ENCODE measurements around the gene PPARD.

DNA sequence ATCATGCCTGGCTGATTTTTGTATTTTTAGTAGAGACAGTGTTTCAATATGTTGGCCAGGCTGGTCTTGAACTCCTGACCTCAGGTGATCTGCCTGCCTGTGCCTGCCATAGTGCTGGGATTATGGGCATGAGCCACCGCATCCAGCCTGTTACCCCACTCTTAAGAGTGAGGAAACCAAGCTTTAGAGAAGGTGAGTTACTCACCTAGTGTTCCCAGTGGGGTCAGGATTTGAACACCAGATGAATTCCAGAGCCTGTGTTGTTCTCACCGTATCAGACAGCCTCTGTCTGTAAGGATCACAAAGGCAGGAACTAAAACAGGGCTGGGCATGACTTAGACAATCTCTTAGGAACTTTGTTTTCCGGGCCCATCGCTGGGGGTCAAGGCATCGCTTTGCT is 100.3 kb downstream of the PPARD start:
- TF ChIP-seq POLR2A (IDR thresholded peaks at IDR 0.05) (no peak), POLR2AphosphoS5 (IDR thresholded peaks at IDR 0.05) (no peak)
- TF ChIP-seq, protein P1, sequence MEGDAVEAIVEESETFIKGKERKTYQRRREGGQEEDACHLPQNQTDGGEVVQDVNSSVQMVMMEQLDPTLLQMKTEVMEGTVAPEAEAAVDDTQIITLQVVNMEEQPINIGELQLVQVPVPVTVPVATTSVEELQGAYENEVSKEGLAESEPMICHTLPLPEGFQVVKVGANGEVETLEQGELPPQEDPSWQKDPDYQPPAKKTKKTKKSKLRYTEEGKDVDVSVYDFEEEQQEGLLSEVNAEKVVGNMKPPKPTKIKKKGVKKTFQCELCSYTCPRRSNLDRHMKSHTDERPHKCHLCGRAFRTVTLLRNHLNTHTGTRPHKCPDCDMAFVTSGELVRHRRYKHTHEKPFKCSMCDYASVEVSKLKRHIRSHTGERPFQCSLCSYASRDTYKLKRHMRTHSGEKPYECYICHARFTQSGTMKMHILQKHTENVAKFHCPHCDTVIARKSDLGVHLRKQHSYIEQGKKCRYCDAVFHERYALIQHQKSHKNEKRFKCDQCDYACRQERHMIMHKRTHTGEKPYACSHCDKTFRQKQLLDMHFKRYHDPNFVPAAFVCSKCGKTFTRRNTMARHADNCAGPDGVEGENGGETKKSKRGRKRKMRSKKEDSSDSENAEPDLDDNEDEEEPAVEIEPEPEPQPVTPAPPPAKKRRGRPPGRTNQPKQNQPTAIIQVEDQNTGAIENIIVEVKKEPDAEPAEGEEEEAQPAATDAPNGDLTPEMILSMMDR (IDR thresholded peaks at IDR 0.05) = no peak

Measured in suprapubic skin (tissue), 4 donors.